Lower leg skin (tissue), 4 donors: ENCODE data around the gene MDFIC2. TPM values are rescaled to one million over a fixed set of nuclear protein-coding genes. Genes with fewer than 3 reads are reported as not detected.

Experiments used
- DNase-seq, 2 donors: peaks; one replicate each; pipeline ENCODE4 v3.0.0-alpha.2; 2019; ENCODE audit warnings: low spot score in 2 of 2
- H3K4me3 ChIP-seq: fragments of 200-600 bp; sonication (generic); 2 replicates; pipeline ENCODE4 v1.5.1; 2017; ENCODE audit warnings: mild to moderate bottlenecking, low read depth; ENCODE audit not compliant: poor library complexity, severe bottlenecking
- POLR2A ChIP-seq, 2 donors: fragments of 450-650 bp; IDR thresholded peaks; one replicate each; pipeline ENCODE4 v1.6.1; 2016 to 2017; ENCODE audit warnings: antibody characterized with exemption in 2 of 2, mild to moderate bottlenecking in 1 of 2, moderate library complexity in 1 of 2
- WGBS, 2 donors: methylation state at CpG; one replicate each; pipeline ENCODE4 v1.1.5; 2018; 5-methylcytosine and 5-hydroxymethylcytosine counted together
- intact Hi-C: fragments of 100-400 bp; cut with DNase I; formaldehyde crosslinking; loops from one replicate; pipeline ENCODE4 v1.15.0; 2023; ENCODE audit warnings: low total_unique reads
- total RNA-seq, 4 donors: library from RNA; depleted of rRNA; stranded (reverse); fragments of >200 nt; gene quantifications; one replicate each; pipeline ENCODE4 v1.1.0, GENCODE V29; 2016
- TF ChIP-seq, protein P1 (sequence below), 3 donors: fragments of 450-650 bp; IDR thresholded peaks; one replicate each; pipeline ENCODE4 v1.5.1; 2016; ENCODE audit warnings: antibody characterized with exemption in 3 of 3, mild to moderate bottlenecking in 3 of 3, moderate library complexity in 2 of 3

MDFIC2 gene
- total RNA-seq: not detected

DNA sequence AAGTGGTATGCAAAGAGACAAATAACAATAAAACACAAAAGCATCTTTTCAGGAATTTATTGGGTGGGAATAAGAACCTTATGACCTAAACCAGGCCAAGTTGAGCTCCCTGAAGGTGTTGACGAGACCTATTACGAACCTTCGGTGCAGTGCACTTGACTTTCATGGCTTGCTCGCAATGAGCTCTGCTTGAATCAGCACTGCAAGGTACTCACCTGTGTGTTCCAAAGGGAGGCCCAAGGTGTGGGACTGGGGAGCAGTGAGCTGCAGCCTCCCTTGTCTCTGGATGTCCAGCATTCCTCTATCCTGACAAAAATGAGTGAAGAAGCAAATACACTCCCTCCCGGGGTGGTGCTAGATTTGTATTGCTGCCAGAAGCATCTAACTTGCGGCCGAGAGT is at the start of gene MDFIC2:
TSS of gene MDFIC2 (minus strand) at position 303 of the 400 bp plus-strand sequence. CDS start 665 bp downstream, outside the sequence.
- WGBS, 2 donors: 71 to 74% methylated on average over 7 of the region's 7 CpGs
- TF ChIP-seq, protein P1, sequence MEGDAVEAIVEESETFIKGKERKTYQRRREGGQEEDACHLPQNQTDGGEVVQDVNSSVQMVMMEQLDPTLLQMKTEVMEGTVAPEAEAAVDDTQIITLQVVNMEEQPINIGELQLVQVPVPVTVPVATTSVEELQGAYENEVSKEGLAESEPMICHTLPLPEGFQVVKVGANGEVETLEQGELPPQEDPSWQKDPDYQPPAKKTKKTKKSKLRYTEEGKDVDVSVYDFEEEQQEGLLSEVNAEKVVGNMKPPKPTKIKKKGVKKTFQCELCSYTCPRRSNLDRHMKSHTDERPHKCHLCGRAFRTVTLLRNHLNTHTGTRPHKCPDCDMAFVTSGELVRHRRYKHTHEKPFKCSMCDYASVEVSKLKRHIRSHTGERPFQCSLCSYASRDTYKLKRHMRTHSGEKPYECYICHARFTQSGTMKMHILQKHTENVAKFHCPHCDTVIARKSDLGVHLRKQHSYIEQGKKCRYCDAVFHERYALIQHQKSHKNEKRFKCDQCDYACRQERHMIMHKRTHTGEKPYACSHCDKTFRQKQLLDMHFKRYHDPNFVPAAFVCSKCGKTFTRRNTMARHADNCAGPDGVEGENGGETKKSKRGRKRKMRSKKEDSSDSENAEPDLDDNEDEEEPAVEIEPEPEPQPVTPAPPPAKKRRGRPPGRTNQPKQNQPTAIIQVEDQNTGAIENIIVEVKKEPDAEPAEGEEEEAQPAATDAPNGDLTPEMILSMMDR (IDR thresholded peaks at IDR 0.05): no peak
- TF ChIP-seq POLR2A (IDR thresholded peaks at IDR 0.05): no peak
- no peak within 1 kb of the TSS for H3K4me3 ChIP-seq
- no peak for DNase-seq
- intact Hi-C loops: no loop called here

DNA sequence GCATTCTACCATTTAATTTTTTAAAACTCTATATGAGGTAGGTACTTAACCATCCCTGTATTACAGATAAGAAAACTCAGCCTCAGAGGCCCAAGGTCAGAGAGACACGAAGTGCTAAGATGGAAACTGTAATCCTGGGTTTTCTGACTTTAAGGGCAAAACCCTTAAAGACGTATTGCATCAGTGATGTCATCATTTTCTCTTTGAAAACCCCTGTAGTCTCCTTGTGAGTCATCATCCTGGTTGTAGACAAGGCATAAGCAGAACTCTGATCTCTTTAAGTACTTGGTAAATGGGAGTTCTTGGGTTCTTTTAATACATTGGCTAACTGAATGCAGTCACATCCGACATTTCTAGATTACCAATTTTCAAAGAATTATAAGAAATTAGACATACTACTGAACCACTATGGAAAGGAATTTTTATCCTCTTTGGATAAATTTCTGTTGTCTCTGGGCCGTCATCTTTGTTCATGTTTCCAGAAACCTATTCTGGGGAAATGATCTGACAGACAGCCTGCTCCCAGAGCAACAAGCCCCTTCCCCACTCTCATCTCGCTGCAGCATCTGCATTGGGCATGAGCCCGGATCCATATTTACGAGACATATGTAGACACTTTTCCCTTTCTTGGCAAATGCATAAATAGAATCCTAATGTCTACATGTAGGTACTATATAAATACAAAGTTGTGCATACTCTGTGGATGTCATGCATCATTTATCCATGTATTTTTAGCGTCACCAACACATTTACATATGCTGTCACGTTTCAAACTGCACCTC is 48.7 kb upstream of the MDFIC2 start:
- intact Hi-C loops: no loop called here
- TF ChIP-seq, protein P1 (IDR thresholded peaks at IDR 0.05): no peak
- TF ChIP-seq POLR2A (IDR thresholded peaks at IDR 0.05): no peak
- no peak overlapping the region for H3K4me3 ChIP-seq
- 62 to 70% methylated on average over 9 of the region's 9 CpGs for WGBS, 2 donors
- DNase-seq: no peak

- H3K4me3 ChIP-seq: no peak overlapping the region
- no peak for DNase-seq
- intact Hi-C loops: no loop called here
- 80 to 83% methylated on average over 5 of the region's 5 CpGs for WGBS, 2 donors
- TF ChIP-seq, protein P1 (IDR thresholded peaks at IDR 0.05): no peak
- TF ChIP-seq POLR2A (IDR thresholded peaks at IDR 0.05): no peak
Measured at GRCh38 chr3:70359711-70360110, 47.3 kb upstream of the MDFIC2 start.

DNA sequence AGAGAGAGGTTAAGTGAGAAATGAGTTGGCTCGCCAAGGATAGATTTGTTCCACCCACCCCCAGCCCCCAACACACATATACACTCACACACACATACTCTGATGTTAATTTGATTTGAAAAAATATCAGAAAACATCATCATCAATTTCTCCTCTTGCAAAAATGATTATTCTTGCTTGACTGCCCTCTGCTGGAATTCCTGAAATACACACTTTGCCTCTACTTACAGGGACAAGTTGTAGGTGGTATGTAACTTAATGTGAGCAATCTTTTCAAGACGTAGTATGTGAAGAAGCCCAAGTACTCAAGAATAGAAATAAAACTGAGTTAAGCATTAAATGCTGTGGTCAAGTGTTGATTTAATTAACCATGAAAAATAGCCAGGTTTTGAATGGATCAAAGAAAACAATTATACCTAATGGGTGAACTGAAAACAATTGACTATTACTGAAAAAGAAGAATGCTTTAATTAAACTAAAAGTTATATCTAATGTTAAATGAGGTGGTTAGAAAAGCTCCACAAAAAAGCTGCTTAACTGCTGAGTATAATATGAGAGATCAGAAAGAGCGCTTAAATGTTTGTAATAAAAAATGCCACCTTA is 46.6 kb upstream of the MDFIC2 start:
- intact Hi-C loops: no loop called here
- no peak for TF ChIP-seq POLR2A (IDR thresholded peaks at IDR 0.05)
- TF ChIP-seq, protein P1 (IDR thresholded peaks at IDR 0.05): no peak
- no peak for DNase-seq
- H3K4me3 ChIP-seq: no peak overlapping the region
- WGBS, 2 donors: 48 to 55% methylated on average over 3 of the region's 3 CpGs

DNA sequence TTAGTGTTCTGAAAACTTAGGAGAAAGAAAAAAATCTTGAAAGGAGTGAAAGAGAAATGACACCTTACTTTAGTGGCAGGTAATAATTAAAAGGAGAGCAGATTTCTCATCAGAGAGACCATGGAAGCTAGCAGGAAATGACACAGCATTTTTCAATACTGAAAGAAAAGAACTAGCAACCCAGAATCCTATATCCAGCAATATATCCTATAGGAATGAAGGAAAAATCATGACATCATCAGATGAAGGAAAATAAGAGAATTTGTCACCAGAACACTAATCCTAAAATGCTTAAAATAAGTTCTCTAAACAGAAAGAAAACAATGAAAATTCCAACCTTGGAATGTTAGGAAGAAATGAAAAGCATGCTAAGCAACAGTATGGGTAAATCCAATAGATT is 39.8 kb upstream of the MDFIC2 start:
- no peak overlapping the region for H3K4me3 ChIP-seq
- no peak for DNase-seq
- intact Hi-C loops: no loop called here
- TF ChIP-seq, protein P1 (IDR thresholded peaks at IDR 0.05): no peak
- TF ChIP-seq POLR2A (IDR thresholded peaks at IDR 0.05): no peak
